Caco-2 (cell line): Measurements from ENCODE around the gene MMAB. TPM values are rescaled to one million over a fixed set of nuclear protein-coding genes. Genes with fewer than 3 reads are reported as not detected.

ENCODE experiments used
- BruUV-seq: library from RNA; stranded (reverse); fragments of 400-500 nt; replicated peaks from 2 replicates; lab custom pipeline; 2021; lab: Mats Ljungman, UMichigan
- CTCF ChIA-PET: fragments of 300-600 bp; sonication (Branson Sonifier 250); formaldehyde crosslinking; loops from one replicate; lab custom pipeline; 2022; ENCODE audit warnings: antibody characterized with exemption; lab: Charles Lee
- POLR2A ChIA-PET: fragments of 300-600 bp; sonication (Branson Sonifier 250); formaldehyde crosslinking; loops from one replicate; lab custom pipeline; 2022; ENCODE audit warnings: antibody characterized with exemption; lab: Charles Lee
- DNase-seq, 2 experiments: peaks; one replicate each; pipeline versions ENCODE4 v3.0.0 to v3.0.0-alpha.2; 2020 to 2022
- H3K27me3 ChIP-seq: replicated peaks from 2 replicates; pipeline ENCODE4 v1.6.0; 2011; ENCODE audit warnings: low read length; ENCODE audit not compliant: control insufficient read depth, insufficient read depth
- H3K36me3 ChIP-seq: 2 replicates; pipeline ENCODE4 v1.5.1; 2011; ENCODE audit warnings: low read length; ENCODE audit not compliant: control insufficient read depth, insufficient read depth
- H3K4me1 ChIP-seq: fragments of 250-450 bp; sonication (Bioruptor Pico); 2 replicates; pipeline ENCODE4 v1.5.1; 2020; ENCODE audit warnings: mild to moderate bottlenecking
- H3K4me3 ChIP-seq: 2 replicates; pipeline ENCODE4 v1.5.1; 2011; ENCODE audit warnings: low read depth, mild to moderate bottlenecking, control low read depth, low read length
- H3K9me3 ChIP-seq: fragments of 250-450 bp; sonication (Bioruptor Pico); 2 replicates; pipeline ENCODE4 v1.5.1; 2020; ENCODE audit warnings: mild to moderate bottlenecking, moderate library complexity
- H3K27ac Mint-ChIP-seq: one replicate; pipeline ENCODE4 v1.8.0; 2022; ENCODE audit warnings: mixed read lengths; ENCODE audit not compliant: unreplicated experiment
- H3K27me3 Mint-ChIP-seq: one replicate; pipeline ENCODE4 v1.8.0; 2022; ENCODE audit warnings: mixed read lengths; ENCODE audit not compliant: insufficient read depth, unreplicated experiment
- H3K36me3 Mint-ChIP-seq: one replicate; pipeline ENCODE4 v1.8.0; 2022; ENCODE audit warnings: mild to moderate bottlenecking, mixed read lengths; ENCODE audit not compliant: insufficient read depth, unreplicated experiment
- H3K4me1 Mint-ChIP-seq: one replicate; pipeline ENCODE4 v1.8.0; 2022; ENCODE audit warnings: low read depth, mixed read lengths; ENCODE audit not compliant: unreplicated experiment
- H3K4me3 Mint-ChIP-seq: one replicate; pipeline ENCODE4 v1.8.0; 2022; ENCODE audit warnings: mild to moderate bottlenecking, moderate library complexity, mixed read lengths; ENCODE audit not compliant: unreplicated experiment
- H3K9me3 Mint-ChIP-seq: one replicate; pipeline ENCODE4 v1.8.0; 2022; ENCODE audit warnings: mixed read lengths; ENCODE audit not compliant: unreplicated experiment
- CTCF ChIP-seq, 2 experiments: fragments of 200-600 bp in 1 of 2; IDR thresholded peaks; 1 replicate in 1 of 2; 2 replicates in 1 of 2; pipeline versions ENCODE4 v1.5.1 to v1.8.0; 2011 to 2022; ENCODE audit warnings: antibody characterized with exemption in 1 of 2, control low read depth in 1 of 2, inconsistent platforms in 1 of 2, low read depth in 1 of 2, low read length in 1 of 2, mild to moderate bottlenecking in 1 of 2, moderate library complexity in 1 of 2; ENCODE audit not compliant: insufficient read depth in 1 of 2, severe bottlenecking in 1 of 2, unreplicated experiment in 1 of 2
- intact Hi-C: fragments of 100-400 bp; cut with micrococcal nuclease; formaldehyde crosslinking; loops from one replicate; pipeline ENCODE4 v1.10.0; 2022; ENCODE audit not compliant: unreplicated experiment
- total RNA-seq: library from RNA; stranded (reverse); gene quantifications from 2 replicates; pipeline ENCODE4 v1.2.3, GENCODE V29; 2022

MMAB gene
- total RNA-seq, 1 experiment from 2014 or later, result 48.9 TPM

GRCh38 chr12:109580272-109580671, 7.0 kb upstream of the MMAB start:
- H3K27me3 ChIP-seq, result no peaks in the 10 kb centered on the region
- Mint-ChIP-seq H3K36me3 (peaks cover 12% of the 10 kb centered on the region), H3K27me3 (no peaks in the 10 kb centered on the region), H3K9me3 (no peaks in the 10 kb centered on the region), H3K4me3 (no peak overlapping the region), H3K4me1 (no peaks in the 10 kb centered on the region), H3K27ac (no peak overlapping the region)
- H3K36me3 ChIP-seq, result no peaks in the 10 kb centered on the region; the same call in 1 of the 2 replicates
- no peaks in the 10 kb centered on the region for H3K9me3 ChIP-seq
- CTCF ChIA-PET, result no interaction called here
- H3K4me3 ChIP-seq, result no peak overlapping the region
- TF ChIP-seq CTCF (IDR thresholded peaks at IDR 0.05; ENCODE audit: insufficient read depth in 1 of 2, low read depth in 1 of 2, low read length in 1 of 2, severe bottlenecking in 1 of 2, unreplicated experiment in 1 of 2), result no peak
- intact Hi-C loops, result no loop called here
- H3K4me1 ChIP-seq, result no peaks in the 10 kb centered on the region
- DNase-seq, result no peak
- POLR2A ChIA-PET, result no interaction called here
- BruUV-seq, result no TSS peak

GRCh38 chr12:109579639-109580038, 6.3 kb upstream of the MMAB start:
- Histone ChIP-seq H3K27me3 (no peaks in the 10 kb centered on the region), H3K4me3 (no peak overlapping the region), H3K4me1 (no peaks in the 10 kb centered on the region; the same call in 1 of the 2 replicates), H3K9me3 (no peaks in the 10 kb centered on the region), H3K36me3 (no peaks in the 10 kb centered on the region; the same call in 1 of the 2 replicates)
- BruUV-seq, result no TSS peak
- no peak for TF ChIP-seq CTCF (IDR thresholded peaks at IDR 0.05; ENCODE audit: insufficient read depth in 1 of 2, low read depth in 1 of 2, low read length in 1 of 2, severe bottlenecking in 1 of 2, unreplicated experiment in 1 of 2)
- Mint-ChIP-seq H3K4me1 (no peaks in the 10 kb centered on the region), H3K27ac (no peak overlapping the region), H3K27me3 (no peaks in the 10 kb centered on the region), H3K4me3 (no peak overlapping the region), H3K36me3 (peaks cover 12% of the 10 kb centered on the region), H3K9me3 (no peaks in the 10 kb centered on the region)
- ChIA-PET CTCF (no interaction called here), POLR2A (no interaction called here)
- DNase-seq, result no peak
- intact Hi-C loops, result no loop called here

GRCh38 chr12:109578330-109578927, 5.1 kb upstream of the MMAB start:
- H3K9me3 ChIP-seq, result no peaks in the 10 kb centered on the region
- Mint-ChIP-seq H3K27ac (no peak overlapping the region), H3K36me3 (peaks cover 15% of the 10 kb centered on the region), H3K4me1 (no peaks in the 10 kb centered on the region), H3K27me3 (no peaks in the 10 kb centered on the region), H3K9me3 (no peaks in the 10 kb centered on the region), H3K4me3 (no peak overlapping the region)
- BruUV-seq, result no TSS peak
- H3K4me1 ChIP-seq, result no peaks in the 10 kb centered on the region; the same call in 1 of the 2 replicates
- H3K36me3 ChIP-seq, result no peaks in the 10 kb centered on the region; the same call in 1 of the 2 replicates
- intact Hi-C loops, result no loop called here
- no peak for DNase-seq
- TF ChIP-seq CTCF (IDR thresholded peaks at IDR 0.05; ENCODE audit: insufficient read depth in 1 of 2, low read depth in 1 of 2, low read length in 1 of 2, severe bottlenecking in 1 of 2, unreplicated experiment in 1 of 2), result no peak
- no peaks in the 10 kb centered on the region for H3K27me3 ChIP-seq
- ChIA-PET POLR2A (no interaction called here), CTCF (interaction anchor here (1.0 kb wide), 1 partner anchor 165 kb away, joined by 3 read pairs; no protein-coding TSS in a partner anchor)
- no peak overlapping the region for H3K4me3 ChIP-seq
